AG20443 (cell line): ENCODE measurements around the gene DNAH3.
A peak's percentile ranks its signal among the peaks of the same experiment; 100 is the strongest.

Experiments used
- DNase-seq: peaks from one replicate; pipeline ENCODE4 v3.0.0; 2012; ENCODE audit warnings: low spot score, mixed read lengths

The DNAH3 gene

DNA sequence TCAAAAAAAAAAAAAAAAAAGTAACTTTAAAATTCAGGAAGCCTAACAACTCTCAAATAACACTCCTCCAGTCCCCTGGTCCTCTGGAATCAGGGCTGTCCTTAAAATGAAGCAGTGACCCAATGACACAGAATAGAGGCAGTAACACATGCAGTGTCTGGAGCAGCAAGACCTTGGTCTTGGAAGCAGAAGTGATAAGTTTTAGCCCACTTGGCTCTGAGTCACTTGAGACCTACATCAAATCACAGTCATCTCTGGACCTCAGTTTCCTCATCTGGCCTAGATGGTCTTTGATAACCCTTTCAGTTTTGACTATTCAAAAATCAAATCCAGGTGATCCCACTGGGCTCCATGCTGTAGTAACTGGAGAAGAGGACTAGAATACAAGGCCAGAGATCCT, 211.0 kb downstream of the DNAH3 start:
- DNase-seq = no peak

DNA sequence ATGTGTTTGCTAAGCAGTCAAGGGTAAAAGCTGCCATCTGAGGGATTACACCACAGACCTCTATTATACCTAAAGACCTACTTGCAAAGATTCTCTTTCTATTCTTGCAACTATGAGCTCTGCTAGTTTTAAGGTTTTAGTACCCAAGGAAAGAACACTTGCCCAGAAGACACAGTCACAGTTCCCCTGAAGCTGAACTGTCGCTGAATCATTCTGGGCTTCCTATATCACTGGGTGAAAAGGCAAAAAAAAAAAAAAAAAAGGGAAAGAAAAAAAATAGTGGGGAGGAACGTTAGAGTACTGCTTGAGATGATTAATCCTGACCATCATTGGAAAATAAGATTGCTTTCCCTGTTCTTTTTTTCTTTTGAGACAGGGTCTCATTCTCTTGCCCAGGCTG, 212.2 kb downstream of the DNAH3 start:
- peak; percentile 45 for DNase-seq

DNA sequence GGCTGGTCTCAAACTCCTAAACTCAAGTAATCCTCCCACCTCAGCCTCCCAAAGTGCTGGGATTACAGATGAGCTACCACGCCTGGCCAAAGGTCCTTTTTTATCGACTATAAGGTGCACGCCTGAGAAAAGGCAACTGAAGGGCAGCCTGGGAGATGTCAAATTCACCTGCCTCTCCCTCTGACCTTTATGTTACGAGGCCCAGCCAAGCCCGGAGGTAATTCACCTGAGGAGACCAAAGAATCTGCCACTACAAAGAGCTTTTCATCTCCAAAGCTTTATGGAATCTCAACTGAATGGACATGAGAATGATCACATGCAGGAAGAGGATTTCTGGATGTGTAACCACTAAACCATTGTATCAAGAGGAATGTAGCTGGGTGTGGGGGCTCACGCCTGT, 212.9 kb downstream of the DNAH3 start:
- no peak for DNase-seq

DNA sequence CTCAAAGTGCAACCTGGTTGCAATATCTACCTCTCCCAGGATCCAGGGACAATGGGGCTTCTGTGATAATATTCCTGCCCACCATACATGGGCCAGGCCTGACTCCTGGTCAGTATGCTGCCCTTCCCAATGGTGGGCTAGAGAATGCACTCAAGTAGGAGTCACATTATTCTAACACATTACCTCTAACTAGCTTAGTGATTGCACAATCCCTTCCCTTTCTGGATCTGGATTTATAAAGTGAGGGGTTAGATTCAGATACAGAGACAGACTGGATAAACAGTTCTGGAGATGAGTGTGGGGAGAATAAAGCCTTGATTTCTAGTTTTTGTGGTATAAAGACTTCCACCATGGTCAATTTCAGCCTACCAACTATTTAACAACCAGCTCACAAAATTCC, 217.1 kb downstream of the DNAH3 start:
- DNase-seq = no peak

DNA sequence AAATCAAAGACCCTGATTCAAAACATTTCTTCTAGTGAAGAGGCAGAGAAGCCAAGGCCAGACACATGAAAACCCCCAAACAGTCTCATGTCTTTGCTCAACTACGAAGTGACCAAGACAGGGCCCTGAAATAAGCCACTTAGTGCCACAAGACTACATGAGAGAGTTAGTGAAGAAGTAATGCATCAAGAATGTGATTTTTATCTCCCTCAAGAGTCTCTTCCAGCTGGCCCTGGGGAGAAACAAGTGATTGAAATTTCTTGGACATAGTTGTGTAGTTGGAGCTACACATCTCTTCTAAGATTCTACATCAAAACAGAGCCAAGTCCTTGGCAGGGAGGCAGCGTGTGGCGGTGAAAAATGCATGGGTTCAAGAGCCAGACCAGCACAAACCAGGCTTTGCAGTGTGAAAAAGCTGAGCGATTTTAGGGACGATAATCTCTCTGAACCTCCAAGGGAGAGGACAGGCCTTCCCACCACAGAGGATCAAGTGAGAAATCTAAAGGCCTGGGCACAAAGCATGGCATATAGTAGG, 219.5 kb downstream of the DNAH3 start:
- peak; percentile 43 for DNase-seq

DNA sequence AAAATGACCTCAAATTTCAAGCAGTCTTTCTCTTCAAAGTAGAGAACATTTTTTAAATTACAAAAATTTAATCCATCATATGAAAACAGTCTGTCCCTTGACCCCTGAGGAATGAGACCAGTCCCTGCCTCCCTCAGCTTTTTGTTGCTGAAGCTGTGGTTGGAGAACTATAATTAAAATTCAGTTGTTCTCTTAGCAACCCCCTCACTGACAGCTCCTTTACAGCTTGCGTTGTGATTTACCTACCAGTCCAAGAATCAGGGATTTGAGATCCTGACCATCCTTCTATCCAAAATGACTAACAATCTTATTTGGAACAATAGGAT, 220.3 kb downstream of the DNAH3 start:
- DNase-seq = no peak

DNA sequence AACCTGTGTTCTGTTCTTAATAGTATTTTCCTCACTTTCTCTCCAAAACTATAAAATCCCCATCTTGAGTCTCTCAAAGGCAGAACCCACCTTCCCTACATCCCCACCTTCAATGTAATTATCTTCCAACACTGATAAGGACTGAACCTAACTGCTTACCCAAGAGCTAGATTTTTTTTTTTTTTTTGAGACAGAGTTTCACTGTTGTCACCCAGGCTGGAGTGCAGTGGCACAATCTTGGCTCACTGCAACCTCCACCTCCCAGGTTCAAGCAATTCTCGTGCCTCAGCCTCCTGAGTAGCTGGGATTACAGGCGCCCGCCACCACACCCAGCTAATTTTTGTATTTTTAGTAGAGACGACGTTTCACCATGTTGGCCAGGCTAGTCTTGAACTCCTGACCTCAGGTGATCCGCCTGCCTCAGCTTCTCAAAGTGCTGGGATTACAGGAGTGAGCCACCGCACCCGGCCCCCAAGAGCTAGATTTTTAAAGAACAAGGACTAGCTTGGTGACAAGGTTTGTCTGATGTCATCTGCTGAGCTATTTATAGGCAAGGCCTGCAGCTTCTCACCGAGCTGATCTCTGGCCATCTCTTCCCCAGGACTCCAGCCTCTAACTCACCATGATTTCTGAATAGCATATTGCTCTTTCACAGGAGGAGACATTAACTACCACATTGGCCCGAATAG, 220.8 kb downstream of the DNAH3 start:
- DNase-seq = peak; percentile 47

DNA sequence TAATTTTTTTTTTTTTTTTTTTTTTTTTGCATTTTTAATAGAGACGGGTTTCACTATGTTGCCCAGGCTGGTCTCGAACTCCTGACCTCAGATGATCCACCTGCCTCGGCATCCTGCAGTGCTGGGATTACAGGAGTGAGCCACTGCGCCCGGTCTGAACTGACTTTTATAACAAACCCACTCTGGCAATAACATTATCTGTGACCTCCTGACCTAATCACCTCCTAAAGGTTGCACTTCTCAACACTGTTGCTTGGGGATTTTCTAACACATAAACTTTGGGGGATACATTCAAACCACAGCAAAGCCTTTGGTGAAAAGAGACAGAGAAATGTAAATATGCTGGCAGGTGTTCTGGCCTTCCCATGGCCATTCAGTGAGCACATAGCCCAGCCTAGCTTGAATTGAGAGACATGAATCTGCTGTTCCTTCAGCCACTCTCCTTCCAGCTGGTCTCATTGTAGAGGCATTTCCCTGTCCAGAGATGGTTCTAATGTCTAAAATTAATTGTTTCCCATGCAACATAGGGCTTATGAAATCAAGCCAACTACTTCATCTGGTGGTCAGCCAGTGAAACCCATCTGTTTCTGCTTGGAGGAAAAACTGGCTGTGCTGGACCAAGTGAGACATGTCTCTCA, 221.8 kb downstream of the DNAH3 start:
- peak; percentile 58 for DNase-seq

DNA sequence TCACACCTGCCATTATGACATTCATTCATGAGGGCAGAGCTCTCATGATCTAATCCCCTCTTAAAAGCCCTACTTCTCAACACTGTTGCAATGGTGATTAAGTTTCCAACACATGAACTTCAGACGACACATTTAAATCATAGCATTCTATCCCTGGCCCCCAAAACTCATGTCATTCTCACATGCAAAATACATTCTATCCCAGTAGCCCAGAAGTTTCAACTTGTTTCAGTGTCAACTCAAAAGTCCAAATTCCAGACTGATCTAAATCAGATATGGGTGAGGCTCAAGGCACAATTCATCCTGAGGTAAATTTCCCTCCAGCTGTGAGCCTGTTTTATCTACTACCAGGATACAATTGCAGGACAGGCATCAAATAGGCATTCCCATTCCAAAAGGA, 224.9 kb downstream of the DNAH3 start:
- no peak for DNase-seq

DNA sequence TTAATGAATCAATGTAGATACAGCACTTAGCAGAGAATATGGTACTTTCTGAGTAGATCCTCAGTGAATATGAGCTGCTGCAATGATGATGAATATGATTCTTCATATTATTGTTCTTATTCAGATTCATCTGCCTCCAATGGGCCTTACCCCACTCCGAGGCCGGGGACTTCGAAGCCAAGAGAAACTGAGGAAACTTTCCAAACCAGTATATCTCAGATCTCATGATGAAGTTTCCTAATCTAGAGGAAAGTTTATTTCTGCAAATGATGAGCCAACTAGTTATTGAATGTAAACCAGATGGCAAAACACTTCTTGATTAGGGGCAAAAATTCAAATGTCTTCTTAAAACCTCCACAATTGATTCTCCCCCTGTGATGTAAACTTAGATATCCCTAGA, 226.8 kb downstream of the DNAH3 start:
- DNase-seq = no peak

DNA sequence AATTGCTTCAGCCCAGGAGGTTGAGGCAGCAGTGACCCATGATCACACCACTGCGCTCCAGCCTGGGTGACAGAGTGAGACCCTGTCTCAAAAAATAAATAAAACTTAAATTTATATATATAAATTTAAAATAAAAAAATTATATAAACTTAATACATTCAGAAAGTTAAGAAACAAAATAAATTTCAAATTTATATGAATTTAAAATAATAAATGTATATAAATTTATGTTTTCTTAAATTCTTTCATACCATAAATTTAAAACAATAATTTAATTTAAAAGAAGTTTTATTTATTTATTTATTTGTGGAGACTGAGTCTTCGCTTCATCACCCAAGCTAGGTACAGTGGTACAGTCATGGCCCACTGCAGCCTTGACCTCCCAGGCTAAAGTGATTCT, 229.8 kb downstream of the DNAH3 start:
- DNase-seq = no peak

DNA sequence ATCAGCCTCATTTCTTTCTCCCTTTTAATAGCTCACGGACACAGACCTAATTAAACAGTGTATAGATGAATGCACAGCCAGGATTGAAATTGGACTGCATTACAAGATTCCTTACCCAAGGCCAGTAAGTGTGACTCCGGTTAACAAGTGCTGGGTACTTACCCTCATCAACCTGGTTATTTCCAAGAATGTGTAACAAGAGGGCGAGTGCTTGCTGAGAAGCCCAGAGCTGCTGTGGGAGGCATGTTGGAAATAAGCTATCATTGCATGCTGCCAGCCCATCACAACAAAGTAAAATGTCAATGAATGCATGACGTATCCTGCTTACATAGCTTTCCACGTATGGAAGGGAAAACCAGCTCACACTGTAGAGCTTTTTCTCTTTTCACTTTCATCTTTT, 230.6 kb downstream of the DNAH3 start:
- DNase-seq = no peak

DNA sequence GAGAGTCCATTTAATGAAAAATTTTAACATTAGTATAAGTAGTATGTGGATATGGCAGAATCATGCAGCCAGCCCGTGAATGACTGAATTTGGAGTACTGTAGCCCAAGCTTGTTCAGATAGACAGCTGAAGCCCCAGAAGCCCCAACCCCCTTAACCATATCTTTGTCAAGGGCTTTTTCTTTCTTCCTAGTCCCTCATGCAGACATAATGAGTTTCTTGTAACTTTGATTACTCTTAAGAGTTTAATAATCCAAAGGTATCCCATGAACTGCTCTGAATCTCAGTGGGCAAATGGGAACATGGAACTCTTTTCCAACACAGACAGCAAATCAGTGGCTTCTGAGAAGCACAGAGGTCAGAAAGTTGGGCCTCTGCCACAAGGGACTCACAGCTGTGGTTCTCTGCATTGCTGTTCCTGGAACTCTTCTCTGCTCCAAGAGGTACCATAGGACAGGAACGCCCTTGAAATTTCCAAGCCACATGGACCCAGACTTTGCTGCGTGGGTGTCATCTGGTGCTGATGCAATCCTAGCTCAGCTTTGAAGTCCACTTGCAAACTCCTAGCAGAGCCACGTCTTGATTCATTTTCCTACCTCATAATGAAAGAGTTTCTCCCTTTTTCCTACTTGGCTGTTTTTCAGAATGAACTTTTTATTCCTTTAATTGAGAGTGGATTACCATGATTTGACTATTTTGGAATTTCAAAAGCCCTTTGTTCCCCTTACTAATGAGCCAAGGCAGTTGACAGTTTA, 232.0 kb downstream of the DNAH3 start:
- DNase-seq = peak; percentile 77

DNA sequence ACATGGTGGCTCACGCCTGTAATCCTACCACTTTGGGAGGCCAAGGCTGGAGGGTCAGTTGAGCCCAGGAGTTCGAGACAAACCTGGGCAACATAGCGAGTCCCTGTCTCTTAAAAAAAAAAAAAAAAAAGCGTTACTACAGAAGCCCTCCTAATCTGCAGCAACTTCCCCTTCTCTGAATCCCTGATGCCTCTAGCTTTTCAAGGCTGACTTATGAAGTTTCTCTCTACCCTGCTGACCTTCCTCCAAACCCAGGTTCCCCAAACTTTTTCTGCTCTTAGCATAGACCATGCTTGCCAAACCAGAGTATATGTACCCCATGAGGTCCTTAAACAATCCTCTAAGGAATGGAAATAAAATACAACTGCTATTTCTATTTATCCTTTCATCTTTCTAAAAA, 233.7 kb downstream of the DNAH3 start:
- DNase-seq = no peak

DNA sequence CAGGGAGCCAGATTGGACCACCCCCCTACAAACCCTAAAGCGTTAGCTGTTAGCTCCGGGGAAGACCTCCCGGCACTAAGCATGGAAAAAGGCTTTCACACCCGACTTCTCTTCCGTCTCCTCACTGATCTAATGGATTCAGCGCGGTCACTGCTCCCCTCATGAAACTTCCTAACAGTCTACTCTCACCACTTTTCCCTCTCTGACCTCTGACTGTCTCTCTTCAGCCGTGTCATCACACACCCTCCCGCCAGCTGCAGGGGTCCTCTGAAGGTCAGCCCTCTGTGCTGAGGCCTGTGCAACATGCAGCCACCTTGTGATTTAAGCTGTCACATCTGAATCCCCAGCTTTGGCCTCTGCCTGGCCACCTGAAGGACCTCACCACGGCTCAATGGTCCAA, 234.4 kb downstream of the DNAH3 start:
- no peak for DNase-seq

DNA sequence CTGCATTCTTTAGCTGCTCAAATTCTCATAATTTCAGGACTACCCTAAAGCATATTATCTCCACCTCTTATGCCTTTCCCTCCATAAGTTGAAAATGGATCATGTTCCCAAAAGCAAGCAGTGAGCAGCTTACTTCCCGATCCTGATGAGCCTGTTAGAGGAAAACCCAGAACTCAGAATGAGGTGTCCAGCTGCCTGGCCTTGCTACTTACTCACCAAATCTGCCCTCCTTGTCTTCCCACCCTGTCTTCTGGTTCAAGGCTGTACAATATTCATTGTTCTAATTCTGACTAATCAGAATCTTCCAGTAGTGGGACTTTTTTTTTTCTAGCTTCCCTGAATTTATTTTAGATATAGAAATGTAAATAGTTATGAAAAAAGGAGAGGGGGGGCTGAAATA, 239.3 kb downstream of the DNAH3 start:
- no peak for DNase-seq

DNA sequence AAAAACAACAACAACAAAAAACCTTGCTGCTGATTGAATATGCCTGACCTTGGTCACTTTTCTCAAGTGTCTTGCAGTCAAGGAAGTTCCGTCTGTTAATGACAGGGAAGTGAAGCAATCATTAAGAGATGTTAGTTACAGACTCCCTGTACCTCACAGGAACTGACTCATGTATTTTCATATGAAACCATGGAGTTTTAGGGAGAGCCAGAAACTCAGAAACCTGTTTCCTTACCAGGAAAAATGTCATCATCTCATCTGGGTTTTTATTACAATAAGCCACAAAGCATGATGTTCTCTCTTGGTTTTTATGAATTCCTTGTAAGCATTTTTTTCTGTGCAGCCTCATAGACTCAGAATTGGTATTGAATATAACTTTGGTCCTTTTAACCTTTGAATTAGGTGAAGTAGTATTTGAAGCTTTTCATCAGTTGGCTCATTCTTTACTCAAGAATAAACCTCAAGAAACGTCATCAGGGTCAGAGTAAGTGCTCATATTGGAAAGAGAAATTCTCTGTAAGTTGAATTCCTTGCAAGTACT, 239.8 kb downstream of the DNAH3 start:
- DNase-seq = peak; percentile 56

DNA sequence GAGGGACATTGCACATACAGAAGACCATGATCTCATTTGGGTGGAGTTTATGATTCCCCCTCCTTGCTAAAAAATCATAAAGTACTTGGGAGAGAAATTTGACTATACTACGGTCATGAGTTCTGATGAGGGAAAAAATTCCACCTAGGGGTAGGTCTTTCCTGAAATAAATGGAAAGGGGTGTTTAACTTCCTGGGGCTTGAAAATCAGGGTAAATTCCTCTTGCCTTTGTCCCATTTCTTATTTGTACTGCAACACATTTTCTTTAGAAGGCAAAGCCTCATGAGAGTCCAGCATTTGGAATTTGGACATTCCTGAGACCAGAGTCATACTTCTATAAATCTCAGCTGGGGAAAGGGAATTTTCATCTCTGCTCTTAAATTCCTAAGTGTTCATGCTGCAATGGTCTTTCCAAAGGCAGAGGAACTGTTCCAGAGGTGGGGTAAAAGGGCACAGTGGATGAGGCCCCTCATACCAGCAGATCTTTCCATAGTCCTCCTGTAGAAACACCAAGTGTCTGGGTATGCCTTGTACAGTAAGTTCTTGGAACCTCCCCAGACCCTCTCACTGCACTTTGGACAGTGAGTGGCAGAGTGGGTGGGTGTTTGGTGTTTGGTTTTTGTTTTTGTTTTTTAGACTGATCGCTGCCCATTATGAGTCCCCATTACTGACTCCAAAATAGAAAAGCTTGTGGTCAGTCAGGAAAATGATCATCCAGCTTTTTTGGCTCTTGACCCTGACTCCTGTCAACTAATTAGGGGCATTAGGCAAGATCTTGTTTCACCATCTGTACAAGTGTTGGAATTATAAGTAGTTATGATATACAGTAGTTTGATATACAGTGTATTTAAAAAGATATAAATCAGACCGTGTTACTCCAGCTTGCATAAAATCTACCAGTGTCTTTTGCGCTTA, 244.0 kb downstream of the DNAH3 start:
- DNase-seq = peak; percentile 61

DNA sequence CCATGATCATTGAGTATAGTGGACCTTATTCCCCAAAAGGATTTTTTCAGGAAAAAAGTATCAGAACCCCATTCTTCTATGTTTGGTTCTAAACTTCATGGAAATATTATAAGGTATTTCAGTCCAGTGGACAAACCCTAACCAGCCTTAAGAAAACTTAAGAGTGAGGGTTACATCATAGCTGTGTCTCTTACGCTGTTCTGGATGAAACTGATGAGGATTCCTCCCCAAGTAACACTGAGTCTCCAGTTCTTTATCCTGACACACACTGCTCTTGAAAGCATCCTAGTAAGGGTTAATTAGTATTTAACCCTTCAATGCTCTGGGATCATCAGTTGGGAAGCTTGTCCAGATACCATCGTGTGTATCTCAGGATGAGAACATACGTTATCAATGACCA, 245.1 kb downstream of the DNAH3 start:
- DNase-seq = no peak

DNA sequence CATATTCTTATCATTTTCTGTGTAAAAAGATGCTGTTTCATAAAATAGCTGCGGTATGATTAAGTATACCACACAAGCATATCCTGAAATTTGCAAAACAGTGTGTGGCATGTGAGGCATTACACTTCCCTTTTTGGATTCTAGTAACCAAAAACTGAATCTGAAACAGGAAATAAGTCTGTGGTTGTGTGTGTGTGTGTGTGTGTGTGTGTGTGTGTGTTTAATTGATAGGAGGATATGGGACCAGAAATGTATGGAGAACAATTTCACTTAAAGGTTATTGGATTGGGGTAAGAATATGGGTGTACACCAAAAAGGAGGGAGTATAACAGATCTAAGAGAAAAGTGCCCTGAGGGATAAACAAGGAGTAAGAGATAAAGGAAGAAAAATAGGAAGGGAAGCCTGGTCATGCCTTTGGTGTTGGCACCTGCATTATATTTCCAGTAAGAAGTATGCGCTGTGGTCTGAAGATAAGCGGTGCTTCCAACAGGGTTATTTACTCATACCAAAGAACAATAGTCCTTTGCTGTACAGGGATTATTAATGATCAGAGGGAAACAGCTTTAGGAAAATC, 246.1 kb downstream of the DNAH3 start:
- DNase-seq = no peak

DNA sequence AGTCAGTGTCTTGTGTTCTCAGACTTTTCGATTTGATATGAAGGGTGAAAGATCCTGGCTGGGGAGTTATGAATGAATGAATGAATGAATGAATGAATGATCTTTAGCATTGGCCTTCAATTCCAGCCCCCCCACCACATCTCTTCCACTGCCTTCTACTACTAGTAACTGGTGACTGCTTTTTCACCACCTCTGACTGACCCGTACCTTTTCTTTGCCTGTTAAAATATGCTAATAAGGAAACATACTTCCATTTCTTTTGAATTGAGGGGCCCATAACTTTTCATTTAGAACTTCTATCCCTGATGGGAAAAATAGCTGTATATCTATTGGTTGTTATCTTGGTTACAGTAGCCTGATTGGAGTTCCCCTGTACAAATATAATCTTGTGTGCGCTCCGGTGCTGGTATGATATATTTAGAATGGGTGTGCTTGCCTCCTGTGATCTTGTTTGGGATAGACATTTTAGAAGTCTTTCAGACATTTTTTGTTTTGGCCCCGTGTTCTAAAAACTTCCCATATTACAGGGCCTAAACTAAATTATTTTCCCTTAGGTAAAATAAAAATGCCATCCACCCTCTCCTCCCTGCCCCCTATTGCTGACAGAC, 246.6 kb downstream of the DNAH3 start:
- DNase-seq = no peak
